HG03342 (cell line): ENCODE data around the gene PPIG.
"Not testable (repeated sequence)": the region's sequence is repeated elsewhere in the genome, so short reads cannot be mapped to it uniquely, and the experiment has no call there.

ENCODE experiments used
- ATAC-seq: cut with Tn5 transposase; IDR thresholded peaks from one replicate; pipeline ENCODE4 v1.9.1; 2021; ENCODE audit warnings: mild to moderate bottlenecking, moderate library complexity; ENCODE audit not compliant: unreplicated experiment

The PPIG gene

GRCh38 chr2:169662744-169663143, 78.6 kb downstream of the PPIG start:
- no peak for ATAC-seq

DNA sequence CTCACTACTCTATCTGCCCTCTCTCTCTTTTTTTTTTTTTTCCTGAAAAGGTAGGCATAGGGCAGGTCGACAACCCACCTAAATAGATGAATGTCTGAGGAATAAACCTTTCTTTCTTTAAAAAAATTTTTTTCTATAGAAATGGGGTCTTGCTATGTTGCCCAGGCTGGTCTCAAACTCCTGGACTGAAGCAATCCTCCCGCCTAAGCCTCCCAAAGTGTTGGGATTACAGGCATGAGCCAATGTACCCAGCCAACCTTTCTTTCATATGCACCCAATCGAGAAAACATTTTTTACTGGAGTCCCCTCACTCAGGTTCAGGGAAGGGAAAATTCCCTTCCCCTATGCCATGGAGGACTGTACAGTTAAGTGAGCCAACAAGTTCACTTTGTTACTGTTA, 79.1 kb downstream of the PPIG start:
- ATAC-seq = no peak

GRCh38 chr2:169664600-169664977, 80.4 kb downstream of the PPIG start:
- no peak for ATAC-seq

DNA sequence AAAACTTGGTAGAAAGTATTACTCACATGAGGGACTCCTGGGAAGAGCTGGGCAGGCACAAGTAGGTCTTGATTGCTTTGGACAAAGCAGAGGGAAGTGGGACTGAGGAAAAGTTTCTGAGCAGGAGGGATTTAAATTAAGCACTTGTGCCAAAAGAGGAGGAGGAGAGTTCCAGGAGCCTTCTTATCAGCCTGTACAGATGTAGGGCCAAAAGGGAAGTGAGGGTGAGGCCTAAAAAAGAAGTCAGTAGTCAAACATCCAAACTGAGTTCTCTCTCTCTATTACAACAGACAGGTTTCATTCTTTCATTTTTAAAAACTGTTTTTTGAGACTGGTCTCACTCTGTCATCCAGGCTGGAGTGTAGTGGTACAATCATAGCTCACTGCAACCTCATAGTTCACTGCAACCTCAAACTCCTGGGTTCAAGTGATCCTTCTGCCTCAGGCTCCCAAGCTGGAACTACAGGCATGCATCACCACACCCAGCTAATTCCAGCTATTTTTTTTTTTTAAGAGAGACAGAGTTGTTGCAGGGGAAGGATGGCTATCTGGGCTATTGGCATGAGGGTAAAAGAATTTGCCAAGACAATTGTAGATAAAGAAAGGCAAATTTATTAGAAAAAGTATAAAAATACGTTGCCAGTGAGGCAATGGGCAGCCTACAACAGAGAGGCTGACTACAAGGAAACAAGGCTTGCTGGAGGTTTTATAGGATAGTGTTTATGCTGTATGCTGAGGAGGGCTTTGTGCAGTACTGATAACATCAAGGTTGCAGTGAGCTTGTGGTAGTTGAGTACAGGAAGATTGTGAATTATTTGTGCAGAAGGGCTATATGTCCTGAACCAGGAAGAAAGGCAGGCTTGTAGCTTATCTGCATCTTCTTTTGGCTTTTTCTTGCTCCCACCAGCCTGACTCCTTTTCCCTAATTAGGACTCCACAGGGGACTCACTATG, 81.1 kb downstream of the PPIG start:
- ATAC-seq = no peak

DNA sequence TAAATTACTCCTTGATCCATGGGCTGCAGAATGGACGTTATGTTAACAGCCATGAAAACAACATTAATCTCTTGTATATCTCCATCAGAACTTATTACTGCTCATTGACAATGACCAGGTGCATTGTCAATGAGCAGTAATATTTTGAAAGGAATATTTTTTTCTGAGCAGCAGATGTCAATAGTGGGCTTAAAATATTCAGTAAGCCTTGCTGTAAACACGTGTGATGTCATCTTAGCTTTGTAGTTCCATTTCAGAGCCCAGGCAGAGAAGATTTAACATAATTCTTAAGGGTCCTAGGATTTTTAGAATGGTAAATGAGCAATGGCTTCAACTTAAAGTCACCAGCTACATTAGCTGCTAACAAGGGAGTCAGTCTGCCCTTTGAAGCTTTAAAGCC, 83.4 kb downstream of the PPIG start:
- no peak for ATAC-seq

GRCh38 chr2:169670215-169670651, 86.1 kb downstream of the PPIG start:
- no peak for ATAC-seq

GRCh38 chr2:169670937-169671336, 86.8 kb downstream of the PPIG start:
- no peak for ATAC-seq

- ATAC-seq = no peak
Observed at GRCh38 chr2:169672406-169672805, 88.3 kb downstream of the PPIG start.

- no peak for ATAC-seq
Observed at GRCh38 chr2:169673106-169673505, 89.0 kb downstream of the PPIG start.

GRCh38 chr2:169673921-169674320, 89.8 kb downstream of the PPIG start:
- no peak for ATAC-seq

DNA sequence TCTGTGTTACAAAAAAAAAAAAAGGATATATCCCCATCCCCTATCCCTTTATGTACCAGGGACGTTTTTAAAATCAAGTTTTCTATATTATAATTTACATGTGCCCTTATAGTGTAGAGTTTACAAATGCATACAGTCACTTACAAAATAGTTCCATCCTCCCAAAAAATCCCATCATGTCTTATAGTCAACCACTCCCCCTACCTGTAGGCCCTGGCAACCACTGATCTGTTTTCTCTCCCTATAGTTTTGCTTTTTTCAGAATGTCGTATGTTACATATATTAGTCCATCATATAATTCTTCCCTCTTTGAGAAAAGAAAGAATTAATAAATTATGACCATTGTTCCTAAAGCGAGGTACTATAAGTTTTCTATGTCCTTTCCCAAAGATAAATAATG, 92.2 kb downstream of the PPIG start:
- no peak for ATAC-seq

GRCh38 chr2:169676850-169677249, 92.7 kb downstream of the PPIG start:
- no peak for ATAC-seq

DNA sequence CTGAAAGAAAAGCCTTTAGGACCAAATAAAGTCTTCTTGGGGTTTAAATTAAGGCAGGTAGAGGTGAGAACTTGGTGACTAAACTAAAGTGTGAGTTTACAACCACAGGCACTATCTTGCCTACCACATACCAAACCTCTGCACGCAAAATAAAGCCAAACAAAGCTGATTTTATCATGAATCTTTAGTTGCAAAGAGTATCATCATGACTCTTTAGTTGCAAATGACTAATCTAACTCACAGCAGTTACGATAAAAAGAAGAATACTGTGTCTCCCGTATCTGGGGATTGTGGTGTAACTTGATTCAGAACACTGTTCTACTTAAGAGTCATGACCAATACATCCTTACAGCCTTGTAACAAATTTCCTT, 98.9 kb downstream of the PPIG start:
- no peak for ATAC-seq

- ATAC-seq = no peak
Observed at GRCh38 chr2:169683425-169684134, 99.4 kb downstream of the PPIG start.

- ATAC-seq = no peak
Observed at GRCh38 chr2:169684135-169684565, 100.0 kb downstream of the PPIG start.

GRCh38 chr2:169684712-169685111, 100.6 kb downstream of the PPIG start:
- not testable (repeated sequence) for ATAC-seq

- ATAC-seq = not testable (repeated sequence)
Observed at GRCh38 chr2:169686825-169687224, 102.7 kb downstream of the PPIG start.

DNA sequence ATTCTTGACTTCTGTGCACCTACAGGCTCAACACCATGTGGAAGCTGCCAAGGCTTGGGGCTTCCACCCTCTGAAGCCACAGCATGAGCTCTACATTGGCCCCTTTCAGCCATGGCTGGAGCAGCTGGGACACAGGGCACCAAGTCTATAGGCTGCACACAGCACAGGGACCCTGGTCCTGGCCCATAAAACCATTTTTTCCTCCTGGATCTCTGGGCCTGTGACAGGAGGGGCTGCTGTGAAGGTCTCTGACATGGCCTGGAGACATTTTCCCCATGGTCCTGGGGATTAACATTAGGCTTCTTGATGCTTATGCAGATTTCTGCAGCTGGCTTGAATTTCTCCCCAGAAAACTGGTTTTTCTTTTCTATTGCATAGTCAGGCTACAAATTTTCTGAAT, 103.8 kb downstream of the PPIG start:
- ATAC-seq = not testable (repeated sequence)

DNA sequence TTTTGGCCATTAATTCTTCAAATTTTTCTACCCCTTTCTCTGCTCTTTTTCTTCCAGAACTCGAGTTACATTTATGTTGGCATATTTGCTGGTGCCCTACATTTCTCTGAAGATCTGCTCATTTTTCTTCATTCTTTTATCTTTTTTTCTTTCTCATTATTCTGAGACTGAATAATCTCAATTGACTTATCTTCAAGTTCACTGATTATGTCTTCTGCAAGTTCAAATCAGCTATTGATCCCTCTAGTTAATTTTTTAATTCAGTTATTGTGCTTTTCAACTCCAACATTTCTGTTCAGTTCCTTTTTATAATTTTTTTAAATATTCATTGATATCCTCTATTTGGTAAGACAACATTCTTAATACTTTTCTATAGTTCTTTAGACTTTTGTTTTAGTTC, 106.8 kb downstream of the PPIG start:
- no peak for ATAC-seq
